Measurements from ENCODE around the gene RAB11B.

GRCh38 chr19:8366961-8367326 is 23.2 kb upstream of the RAB11B start:
- no peak for TF ChIP-seq YBX1 (IDR thresholded peaks at IDR 0.05)
- no peak for TF ChIP-seq YY1 (IDR thresholded peaks at IDR 0.05; ENCODE audit: low read depth, low read length)
- no peak for TF ChIP-seq POLR2A (IDR thresholded peaks at IDR 0.05; ENCODE audit: low read depth, low read length)
- no peak for TF ChIP-seq IRF3 (IDR thresholded peaks at IDR 0.05)
